ENCODE results near the gene CCNF. TPM values are rescaled to one million over a fixed set of nuclear protein-coding genes. Genes with fewer than 3 reads are reported as not detected.

The CCNF gene
- total RNA-seq, 1 donor from 2014 or later, result 6.8 TPM

GRCh38 chr16:2482708-2483534 is 53.7 kb downstream of the CCNF start:
- Histone ChIP-seq H3K9ac (ENCODE audit: low read depth in 1 of 3, low read length in 3 of 3) (peak overlapping the region; percentile 74 to 83 (median 77)), H3K4me3 (ENCODE audit: low read length in 3 of 3) (peak overlapping the region; percentile 43 to 67 (median 49)), H3K27ac (ENCODE audit: low read depth, low read length) (peak overlapping the region; percentile 85), H3K27me3 (ENCODE audit: control insufficient read depth in 3 of 3, insufficient read depth in 3 of 3, low read length in 3 of 3) (no peaks in the 10 kb centered on the region), H3K4me1 (ENCODE audit: control insufficient read depth in 3 of 3, insufficient read depth in 3 of 3, low read length in 3 of 3) (peaks cover 40 to 55% (median 52%) of the 10 kb centered on the region in 3 donors), H3K36me3 (ENCODE audit: control insufficient read depth in 3 of 3, insufficient read depth in 3 of 3, low read length in 3 of 3) (no peaks in the 10 kb centered on the region), H3K9me3 (ENCODE audit: control insufficient read depth in 3 of 3, low read length in 3 of 3) (no peaks in the 10 kb centered on the region)

- no peaks in the 10 kb centered on the region for H3K27me3 ChIP-seq (ENCODE audit: control insufficient read depth in 3 of 3, insufficient read depth in 3 of 3, low read length in 3 of 3)
- no peaks in the 10 kb centered on the region for H3K36me3 ChIP-seq (ENCODE audit: control insufficient read depth in 3 of 3, insufficient read depth in 3 of 3, low read length in 3 of 3)
- H3K9ac ChIP-seq (ENCODE audit: low read depth in 1 of 3, low read length in 3 of 3), result peak overlapping the region; percentile 74 to 83 (median 77)
- peaks cover 40 to 57% (median 52%) of the 10 kb centered on the region in 3 donors for H3K4me1 ChIP-seq (ENCODE audit: control insufficient read depth in 3 of 3, insufficient read depth in 3 of 3, low read length in 3 of 3)
- peak overlapping the region; percentile 85 for H3K27ac ChIP-seq (ENCODE audit: low read depth, low read length)
- H3K4me3 ChIP-seq (ENCODE audit: low read length in 3 of 3), result peak overlapping the region in 2 of 3 donors; percentile 29 to 67
- no peaks in the 10 kb centered on the region for H3K9me3 ChIP-seq (ENCODE audit: control insufficient read depth in 3 of 3, low read length in 3 of 3)
Measured at GRCh38 chr16:2483939-2484897, 55.0 kb downstream of the CCNF start.

- no peaks in the 10 kb centered on the region for H3K27me3 ChIP-seq (ENCODE audit: control insufficient read depth in 3 of 3, insufficient read depth in 3 of 3, low read length in 3 of 3)
- peaks cover 40 to 57% (median 52%) of the 10 kb centered on the region in 3 donors for H3K4me1 ChIP-seq (ENCODE audit: control insufficient read depth in 3 of 3, insufficient read depth in 3 of 3, low read length in 3 of 3)
- no peaks in the 10 kb centered on the region for H3K36me3 ChIP-seq (ENCODE audit: control insufficient read depth in 3 of 3, insufficient read depth in 3 of 3, low read length in 3 of 3)
- peak overlapping the region in 2 of 3 donors; percentile 11 to 83 for H3K9ac ChIP-seq (ENCODE audit: low read depth in 1 of 3, low read length in 3 of 3)
- no peaks in the 10 kb centered on the region for H3K9me3 ChIP-seq (ENCODE audit: control insufficient read depth in 3 of 3, low read length in 3 of 3)
- no peak overlapping the region for H3K27ac ChIP-seq (ENCODE audit: low read depth, low read length)
- H3K4me3 ChIP-seq (ENCODE audit: low read length in 3 of 3), result no peak overlapping the region
Measured at GRCh38 chr16:2484898-2485508, 55.8 kb downstream of the CCNF start.

GRCh38 chr16:2485811-2486507 is 56.7 kb downstream of the CCNF start:
- no peaks in the 10 kb centered on the region for H3K9me3 ChIP-seq (ENCODE audit: control insufficient read depth in 3 of 3, low read length in 3 of 3)
- peak overlapping the region in 1 of 3 donors; percentile 62 for H3K9ac ChIP-seq (ENCODE audit: low read depth in 1 of 3, low read length in 3 of 3)
- H3K36me3 ChIP-seq (ENCODE audit: control insufficient read depth in 3 of 3, insufficient read depth in 3 of 3, low read length in 3 of 3), result no peaks in the 10 kb centered on the region
- H3K4me1 ChIP-seq (ENCODE audit: control insufficient read depth in 3 of 3, insufficient read depth in 3 of 3, low read length in 3 of 3), result peaks cover 40 to 57% (median 52%) of the 10 kb centered on the region in 3 donors
- no peak overlapping the region for H3K27ac ChIP-seq (ENCODE audit: low read depth, low read length)
- H3K4me3 ChIP-seq (ENCODE audit: low read length in 3 of 3), result no peak overlapping the region
- no peaks in the 10 kb centered on the region for H3K27me3 ChIP-seq (ENCODE audit: control insufficient read depth in 3 of 3, insufficient read depth in 3 of 3, low read length in 3 of 3)

GRCh38 chr16:2486645-2487516 is 57.6 kb downstream of the CCNF start:
- Histone ChIP-seq H3K4me1 (ENCODE audit: control insufficient read depth in 3 of 3, insufficient read depth in 3 of 3, low read length in 3 of 3) (peaks cover 40 to 53% (median 52%) of the 10 kb centered on the region in 3 donors), H3K9ac (ENCODE audit: low read depth in 1 of 3, low read length in 3 of 3) (peak overlapping the region; percentile 45 to 62 (median 51)), H3K9me3 (ENCODE audit: control insufficient read depth in 3 of 3, low read length in 3 of 3) (no peaks in the 10 kb centered on the region), H3K27ac (ENCODE audit: low read depth, low read length) (no peak overlapping the region), H3K27me3 (ENCODE audit: control insufficient read depth in 3 of 3, insufficient read depth in 3 of 3, low read length in 3 of 3) (no peaks in the 10 kb centered on the region), H3K4me3 (ENCODE audit: low read length in 3 of 3) (peak overlapping the region in 1 of 3 donors; percentile 3), H3K36me3 (ENCODE audit: control insufficient read depth in 3 of 3, insufficient read depth in 3 of 3, low read length in 3 of 3) (no peaks in the 10 kb centered on the region)

- H3K27ac ChIP-seq (ENCODE audit: low read depth, low read length), result no peak overlapping the region
- H3K4me1 ChIP-seq (ENCODE audit: control insufficient read depth in 3 of 3, insufficient read depth in 3 of 3, low read length in 3 of 3), result peaks cover 34 to 47% (median 46%) of the 10 kb centered on the region in 3 donors
- no peak overlapping the region for H3K4me3 ChIP-seq (ENCODE audit: low read length in 3 of 3)
- H3K9ac ChIP-seq (ENCODE audit: low read depth in 1 of 3, low read length in 3 of 3), result peak overlapping the region in 2 of 3 donors; percentile 45 to 62
- no peaks in the 10 kb centered on the region for H3K9me3 ChIP-seq (ENCODE audit: control insufficient read depth in 3 of 3, low read length in 3 of 3)
- no peaks in the 10 kb centered on the region for H3K36me3 ChIP-seq (ENCODE audit: control insufficient read depth in 3 of 3, insufficient read depth in 3 of 3, low read length in 3 of 3)
- H3K27me3 ChIP-seq (ENCODE audit: control insufficient read depth in 3 of 3, insufficient read depth in 3 of 3, low read length in 3 of 3), result no peaks in the 10 kb centered on the region
Measured at GRCh38 chr16:2487517-2487842, 58.2 kb downstream of the CCNF start.

GRCh38 chr16:2487903-2488531 is 58.8 kb downstream of the CCNF start:
- H3K4me1 ChIP-seq (ENCODE audit: control insufficient read depth in 3 of 3, insufficient read depth in 3 of 3, low read length in 3 of 3), result peaks cover 29 to 42% (median 41%) of the 10 kb centered on the region in 3 donors
- H3K36me3 ChIP-seq (ENCODE audit: control insufficient read depth in 3 of 3, insufficient read depth in 3 of 3, low read length in 3 of 3), result no peaks in the 10 kb centered on the region
- H3K4me3 ChIP-seq (ENCODE audit: low read length in 3 of 3), result no peak overlapping the region
- peak overlapping the region in 1 of 3 donors; percentile 62 for H3K9ac ChIP-seq (ENCODE audit: low read depth in 1 of 3, low read length in 3 of 3)
- no peaks in the 10 kb centered on the region for H3K27me3 ChIP-seq (ENCODE audit: control insufficient read depth in 3 of 3, insufficient read depth in 3 of 3, low read length in 3 of 3)
- no peaks in the 10 kb centered on the region for H3K9me3 ChIP-seq (ENCODE audit: control insufficient read depth in 3 of 3, low read length in 3 of 3)
- no peak overlapping the region for H3K27ac ChIP-seq (ENCODE audit: low read depth, low read length)

- Histone ChIP-seq H3K9ac (ENCODE audit: low read depth in 1 of 3, low read length in 3 of 3) (no peak overlapping the region), H3K9me3 (ENCODE audit: control insufficient read depth in 3 of 3, low read length in 3 of 3) (no peaks in the 10 kb centered on the region), H3K4me1 (ENCODE audit: control insufficient read depth in 3 of 3, insufficient read depth in 3 of 3, low read length in 3 of 3) (peaks cover 13 to 26% (median 25%) of the 10 kb centered on the region in 3 donors), H3K27ac (ENCODE audit: low read depth, low read length) (no peak overlapping the region), H3K27me3 (ENCODE audit: control insufficient read depth in 3 of 3, insufficient read depth in 3 of 3, low read length in 3 of 3) (no peaks in the 10 kb centered on the region), H3K36me3 (ENCODE audit: control insufficient read depth in 3 of 3, insufficient read depth in 3 of 3, low read length in 3 of 3) (no peaks in the 10 kb centered on the region), H3K4me3 (ENCODE audit: low read length in 3 of 3) (no peak overlapping the region)
Measured at GRCh38 chr16:2489581-2489980, 60.3 kb downstream of the CCNF start.
